Lung (tissue), 16 donors: ENCODE results near the gene DCTD. TPM values are rescaled to one million over a fixed set of nuclear protein-coding genes. Genes with fewer than 3 reads are reported as not detected.

ENCODE experiments used
- ATAC-seq: fragments of 200-7000 bp; cut with Tn5 transposase; one replicate; pipeline ENCODE4 v1.9.1; 2020; ENCODE audit warnings: moderate number of reproducible peaks; ENCODE audit not compliant: insufficient read depth, low FRiP score
- DNase-seq, 3 donors: peaks; one replicate each; pipeline ENCODE4 v3.0.0-alpha.2; 2013 to 2017
- H3K27ac ChIP-seq, 2 donors: one replicate each; pipeline ENCODE4 v1.5.1; 2013; ENCODE audit warnings: mild to moderate bottlenecking in 2 of 2, moderate library complexity in 2 of 2, control low read depth in 1 of 2, inconsistent platforms in 1 of 2, low read depth in 1 of 2, low read length in 1 of 2
- H3K27me3 ChIP-seq, 3 donors: one replicate each; pipeline ENCODE4 v1.5.1; 2013; ENCODE audit warnings: low read length in 2 of 3; ENCODE audit not compliant: control insufficient read depth in 3 of 3, insufficient read depth in 3 of 3
- H3K36me3 ChIP-seq, 4 donors: one replicate each; pipeline ENCODE4 v1.5.1; 2013; ENCODE audit warnings: low read length in 4 of 4, mild to moderate bottlenecking in 1 of 4, moderate library complexity in 1 of 4; ENCODE audit not compliant: control insufficient read depth in 4 of 4, insufficient read depth in 4 of 4
- H3K4me1 ChIP-seq, 5 donors: one replicate each; pipeline ENCODE4 v1.5.1; 2013; ENCODE audit warnings: low read length in 5 of 5, mild to moderate bottlenecking in 2 of 5, moderate library complexity in 1 of 5; ENCODE audit not compliant: control insufficient read depth in 5 of 5, insufficient read depth in 5 of 5
- H3K4me3 ChIP-seq: one replicate; pipeline ENCODE4 v1.5.1; 2013; ENCODE audit warnings: mild to moderate bottlenecking, control low read depth, moderate library complexity
- H3K9ac ChIP-seq, 2 donors: one replicate each; pipeline ENCODE4 v1.5.1; 2013; ENCODE audit warnings: low read length in 2 of 2, control low read depth in 1 of 2; ENCODE audit not compliant: insufficient read depth in 1 of 2
- H3K9me3 ChIP-seq, 4 donors: one replicate each; pipeline ENCODE4 v1.5.1; 2013; ENCODE audit warnings: low read length in 3 of 4, mild to moderate bottlenecking in 1 of 4, moderate library complexity in 1 of 4; ENCODE audit not compliant: control insufficient read depth in 4 of 4, insufficient read depth in 3 of 4
- WGBS, 2 donors: extraction: QIAGEN DNeasy Blood & Tissue Kit; methylation state at CpG; one replicate each; pipeline ENCODE4 v1.1.7; 2013; 5-methylcytosine and 5-hydroxymethylcytosine counted together
- long read RNA-seq, 5 donors: transcript quantifications; one replicate each; lab custom pipeline, GENCODE V29; 2026
- polyA plus RNA-seq, 2 donors: library from polyadenylated mRNA; stranded (reverse); fragments of 200-250 nt; gene quantifications; one replicate each; pipeline ENCODE4 v1.2.1, GENCODE V29; 2013
- total RNA-seq, 2 donors: library from RNA; depleted of rRNA in 1 of 2; stranded (reverse); fragments of >200 nt in 1 of 2; gene quantifications; one replicate each; pipeline ENCODE4 v1.2.1, GENCODE V29; 2014 to 2021
- TF ChIP-seq, protein P1 (sequence below): IDR thresholded peaks from 2 replicates; pipeline ENCODE4 v1.5.1; 2012; ENCODE audit warnings: mild to moderate bottlenecking; ENCODE audit errors: control extremely low read depth, extremely low read depth
- donor health status: control.
- donor health status: control.
- donor health status: Bipolar disorder and iron deficiency.
- donor health status: healthy.
- donor health status: DM: yes; HTN: yes; CAD: no.

Gene DCTD
- total RNA-seq (10 to 100 TPM; 72.5 to 80.4 TPM), polyA plus RNA-seq (10 to 100 TPM; 52.6 to 64.2 TPM)
- long read RNA-seq, donor 1, transcript DCTD-201 (6 exons, 1,931 nt): major isoform, 17 of 33 reads
- long read RNA-seq, donor 1, transcript DCTD-202 (6 exons, 1,972 nt): minor isoform, 9 of 33 reads
- long read RNA-seq, donor 1, partial matches to known transcripts: 0 of 33 reads
- long read RNA-seq, donor 1, other reads (novel, unspliced or antisense): 5 of 33 reads
- long read RNA-seq, donor 2, transcript DCTD-201 (6 exons, 1,931 nt): major isoform, 7 of 30 reads
- long read RNA-seq, donor 2, transcript DCTD-202 (6 exons, 1,972 nt): minor isoform, 5 of 30 reads
- long read RNA-seq, donor 2, partial matches to known transcripts: 18 of 30 reads
- long read RNA-seq, donor 2, other reads (novel, unspliced or antisense): 0 of 30 reads
- long read RNA-seq, donor 3, transcript DCTD-201 (6 exons, 1,931 nt): major isoform, 15 of 18 reads
- long read RNA-seq, donor 3, partial matches to known transcripts: 0 of 18 reads
- long read RNA-seq, donor 3, other reads (novel, unspliced or antisense): 0 of 18 reads
- long read RNA-seq, donor 4, transcript DCTD-201 (6 exons, 1,931 nt): major isoform, 7 of 9 reads
- long read RNA-seq, donor 4, partial matches to known transcripts: 0 of 9 reads
- long read RNA-seq, donor 4, other reads (novel, unspliced or antisense): 0 of 9 reads
- long read RNA-seq, donor 5, transcript DCTD-201 (6 exons, 1,931 nt): major isoform, 22 of 28 reads
- long read RNA-seq, donor 5, transcript DCTD-202 (6 exons, 1,972 nt): minor isoform, 5 of 28 reads
- long read RNA-seq, donor 5, partial matches to known transcripts: 0 of 28 reads
- long read RNA-seq, donor 5, other reads (novel, unspliced or antisense): 0 of 28 reads

DNA sequence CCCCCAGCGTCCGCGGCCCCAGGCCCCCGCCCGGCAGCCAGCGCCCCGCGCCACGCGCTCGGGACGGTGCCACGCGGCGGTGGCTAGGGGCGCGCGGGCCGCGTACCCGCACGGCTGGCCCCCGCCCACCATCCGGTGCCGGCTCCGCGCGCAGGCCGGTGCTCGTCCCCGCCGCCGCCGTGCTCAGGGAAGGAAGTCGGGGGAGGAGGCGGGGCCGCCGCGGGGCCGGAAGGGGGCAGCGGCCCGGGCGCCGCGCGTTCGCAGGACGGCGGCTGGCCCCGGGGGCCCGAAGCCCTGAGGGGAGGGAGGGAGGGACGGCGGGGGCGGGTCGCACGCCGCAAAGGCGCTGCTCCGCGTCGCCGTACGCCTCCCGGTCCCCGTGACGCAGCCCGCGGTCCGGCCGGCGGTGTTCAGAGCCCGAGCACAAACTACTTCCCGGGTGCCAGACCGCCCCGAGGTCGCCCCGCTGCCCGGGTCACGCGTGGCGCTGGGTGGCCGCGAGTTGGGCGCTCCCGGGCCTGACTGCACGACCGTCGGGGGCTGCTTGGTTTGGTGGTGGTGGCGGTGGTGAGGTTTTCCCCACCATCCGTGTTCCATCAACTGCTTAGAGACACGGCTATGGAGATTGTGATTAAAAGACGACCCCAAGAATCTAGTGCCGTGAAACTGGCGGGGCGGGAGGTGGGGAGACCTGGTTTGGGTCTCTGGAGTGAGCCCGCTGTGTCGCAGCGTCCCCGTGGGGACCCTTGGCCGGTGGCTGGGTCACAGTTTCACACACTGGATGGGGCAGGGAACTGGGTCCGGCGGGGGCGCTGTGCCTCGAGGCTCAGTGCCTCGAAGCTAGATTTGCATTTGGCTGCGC lies at the start of gene DCTD:
Gene DCTD (minus strand): TSS at position 205 of the 862 bp plus-strand sequence. CDS start 1,818 bp downstream, outside the sequence.
- H3K9ac ChIP-seq: peak within 1 kb of the TSS; percentile 81 to 82
- peak; percentile 90 for ATAC-seq
- peak within 1 kb of the TSS; percentile 85 for H3K4me3 ChIP-seq
- peak within 1 kb of the TSS; percentile 97 for H3K27ac ChIP-seq
- no peaks in the 10 kb centered on the region for H3K9me3 ChIP-seq
- H3K36me3 ChIP-seq: peaks cover 9 to 17% (median 12%) of the 10 kb centered on the region in 4 donors
- H3K27me3 ChIP-seq: no peaks in the 10 kb centered on the region
- H3K4me1 ChIP-seq: peaks cover 0 to 19% (median 7%) of the 10 kb centered on the region in 5 donors
- WGBS, 2 donors: 0 to 1% methylated on average over 70 to 106 of the region's 106 CpGs
- TF ChIP-seq, protein P1, sequence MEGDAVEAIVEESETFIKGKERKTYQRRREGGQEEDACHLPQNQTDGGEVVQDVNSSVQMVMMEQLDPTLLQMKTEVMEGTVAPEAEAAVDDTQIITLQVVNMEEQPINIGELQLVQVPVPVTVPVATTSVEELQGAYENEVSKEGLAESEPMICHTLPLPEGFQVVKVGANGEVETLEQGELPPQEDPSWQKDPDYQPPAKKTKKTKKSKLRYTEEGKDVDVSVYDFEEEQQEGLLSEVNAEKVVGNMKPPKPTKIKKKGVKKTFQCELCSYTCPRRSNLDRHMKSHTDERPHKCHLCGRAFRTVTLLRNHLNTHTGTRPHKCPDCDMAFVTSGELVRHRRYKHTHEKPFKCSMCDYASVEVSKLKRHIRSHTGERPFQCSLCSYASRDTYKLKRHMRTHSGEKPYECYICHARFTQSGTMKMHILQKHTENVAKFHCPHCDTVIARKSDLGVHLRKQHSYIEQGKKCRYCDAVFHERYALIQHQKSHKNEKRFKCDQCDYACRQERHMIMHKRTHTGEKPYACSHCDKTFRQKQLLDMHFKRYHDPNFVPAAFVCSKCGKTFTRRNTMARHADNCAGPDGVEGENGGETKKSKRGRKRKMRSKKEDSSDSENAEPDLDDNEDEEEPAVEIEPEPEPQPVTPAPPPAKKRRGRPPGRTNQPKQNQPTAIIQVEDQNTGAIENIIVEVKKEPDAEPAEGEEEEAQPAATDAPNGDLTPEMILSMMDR: no peak
- DNase-seq: peak; percentile 78 to 90 (median 81)

DNA sequence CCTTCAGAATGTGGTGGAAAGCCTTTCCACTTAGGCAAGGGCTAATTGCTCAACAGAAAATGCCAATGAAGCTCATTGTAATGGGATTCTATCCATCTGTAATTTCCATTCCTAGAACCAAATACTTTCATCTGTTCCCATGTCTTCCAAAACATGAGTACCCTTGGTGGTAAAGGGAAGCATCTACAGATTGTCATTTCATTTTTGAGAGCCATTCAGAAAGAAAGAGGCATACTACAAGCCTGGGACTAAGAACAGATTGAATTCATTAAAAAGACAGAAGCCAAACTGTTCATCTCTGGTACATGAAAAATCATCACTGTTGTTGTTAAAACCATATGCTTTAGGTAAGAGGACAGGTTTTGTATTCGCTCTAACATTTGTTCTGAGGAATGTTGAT lies 43.6 kb upstream of the DCTD start:
- Histone ChIP-seq H3K4me3 (no peak overlapping the region), H3K27ac (no peak overlapping the region), H3K36me3 (no peaks in the 10 kb centered on the region), H3K27me3 (no peaks in the 10 kb centered on the region), H3K9ac (no peak overlapping the region), H3K9me3 (peaks cover 0 to 6% (median 2%) of the 10 kb centered on the region in 4 donors), H3K4me1 (peaks cover 0 to 3% (median 0%) of the 10 kb centered on the region in 5 donors)
- no peak for DNase-seq
- no peak for ATAC-seq
- TF ChIP-seq, protein P1: no peak
- 93% methylated on average over 1 of the region's 1 CpG for WGBS, 2 donors

DNA sequence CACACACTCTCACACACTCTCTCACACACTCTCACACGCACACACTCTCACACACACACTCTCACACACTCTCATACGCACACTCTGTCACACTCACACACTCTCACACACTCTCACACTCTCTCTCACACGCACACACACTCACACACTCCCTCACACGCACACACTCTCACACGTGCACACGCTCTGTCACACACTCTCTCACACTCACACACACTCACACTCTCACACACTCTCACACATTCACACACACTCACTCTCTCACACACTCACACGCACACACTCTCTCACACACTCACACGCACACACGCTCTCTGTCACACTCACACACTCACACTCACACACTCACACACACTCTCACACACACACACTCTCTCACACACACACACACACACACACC lies 43.0 kb upstream of the DCTD start:
- Histone ChIP-seq H3K27ac (no peak overlapping the region), H3K27me3 (no peaks in the 10 kb centered on the region), H3K9ac (no peak overlapping the region), H3K9me3 (peaks cover 0 to 6% (median 2%) of the 10 kb centered on the region in 4 donors), H3K4me1 (peaks cover 0 to 3% (median 0%) of the 10 kb centered on the region in 5 donors), H3K4me3 (no peak overlapping the region), H3K36me3 (no peaks in the 10 kb centered on the region)
- 84 to 95% methylated on average over 8 to 9 of the region's 9 CpGs for WGBS, 2 donors
- no peak for ATAC-seq
- TF ChIP-seq, protein P1: no peak
- DNase-seq: no peak
